ENCODE results near the gene SPATA32.

GRCh38 chr17:45261577-45262515 lies at the start of gene SPATA32:
- TF ChIP-seq OSR1 (CRISPR knock-in tag; IDR thresholded peaks at IDR 0.05) (no peak), ZFP3 (CRISPR knock-in tag; IDR thresholded peaks at IDR 0.05) (no peak), ZFP30 (CRISPR knock-in tag; IDR thresholded peaks at IDR 0.05) (no peak), ISL1 (CRISPR knock-in tag; IDR thresholded peaks at IDR 0.05) (no peak), ZNF565 (CRISPR knock-in tag; conservative IDR thresholded peaks at IDR 0.05; ENCODE audit: low read depth) (no peak)

Measured in SK-N-SH treated with all-trans-retinoic acid at 6 μM for 48 hours (cell line).